Activated CD4-positive, alpha-beta T cell treated with anti-CD3 and anti-CD28 coated beads, Interleukin-2, Interleukin-6, amounts not matched to agents 100 ng/mL and 50 ng/mL, durations not matched to agents 16 hours and 8 hours (primary cell): ENCODE results near the gene YWHAE.
"Not testable (repeated sequence)": the region's sequence is repeated elsewhere in the genome, so short reads cannot be mapped to it uniquely, and the experiment has no call there.

Experiments
- DNase-seq: peaks from one replicate; pipeline ENCODE4 v3.0.0-alpha.2; 2020

YWHAE gene

GRCh38 chr17:1324201-1324771, 75.7 kb downstream of the YWHAE start:
- no peak for DNase-seq

DNA sequence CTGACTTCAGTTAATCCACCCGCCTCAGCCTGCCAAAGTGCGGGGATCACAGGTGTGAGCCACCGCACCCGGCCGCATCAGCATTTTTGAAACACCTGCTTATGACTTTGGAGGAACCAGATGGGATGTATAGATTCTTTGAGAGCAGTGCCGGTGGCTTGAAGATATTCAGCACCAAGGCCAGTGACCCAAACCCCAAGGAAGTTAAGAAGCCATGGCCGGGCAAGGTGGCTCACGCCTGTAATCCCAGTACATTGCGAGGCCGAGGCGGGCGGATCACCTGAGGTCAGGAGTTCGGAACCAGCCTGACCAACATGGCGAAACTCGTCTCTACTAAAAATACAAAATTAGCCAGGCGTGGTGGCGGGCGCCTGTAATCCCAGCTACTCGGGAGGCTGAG, 76.7 kb downstream of the YWHAE start:
- no peak for DNase-seq

DNA sequence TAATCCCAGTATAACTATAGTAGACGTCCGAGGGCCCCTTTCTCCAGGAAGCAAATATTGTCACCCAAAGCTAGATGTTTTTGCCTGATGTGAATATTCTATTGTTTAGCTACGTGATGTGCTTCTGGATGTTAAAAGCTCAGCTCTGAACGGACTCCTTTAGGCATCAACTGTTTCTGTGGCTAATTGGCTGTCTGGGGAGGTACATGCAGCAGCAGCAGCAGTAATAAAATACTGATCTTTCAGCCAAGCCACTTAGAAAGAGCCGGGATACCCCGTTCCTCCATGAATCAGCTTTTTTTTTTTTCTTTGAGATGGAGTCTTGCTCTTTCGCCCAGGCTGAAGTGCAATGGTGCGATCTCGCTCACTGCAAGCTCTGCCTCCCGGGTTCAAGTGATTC, 77.5 kb downstream of the YWHAE start:
- no peak for DNase-seq

DNA sequence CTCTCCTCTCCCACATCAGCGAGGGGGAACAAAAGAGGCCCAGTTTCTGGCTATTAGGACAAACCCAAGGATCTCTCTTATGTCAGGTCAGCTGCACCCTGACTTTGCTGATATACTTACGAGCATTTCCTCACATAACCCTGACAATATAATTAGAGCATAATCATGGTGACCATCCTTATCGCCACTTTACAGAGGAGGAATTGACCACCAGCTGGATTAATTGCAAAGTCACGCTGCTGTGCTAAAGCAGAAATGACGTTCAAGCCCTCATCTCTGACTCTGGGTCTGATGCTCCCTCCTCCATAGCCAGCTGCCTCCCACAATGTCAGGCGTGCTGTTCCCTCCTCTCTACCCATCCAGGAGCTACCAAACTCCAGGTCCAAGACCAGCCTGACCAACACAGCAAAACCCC, 78.0 kb downstream of the YWHAE start:
- DNase-seq, result no peak

GRCh38 chr17:1315891-1316403, 84.1 kb downstream of the YWHAE start:
- no peak for DNase-seq

- DNase-seq, result no peak
Measured at GRCh38 chr17:1315409-1315808, 84.6 kb downstream of the YWHAE start.

DNA sequence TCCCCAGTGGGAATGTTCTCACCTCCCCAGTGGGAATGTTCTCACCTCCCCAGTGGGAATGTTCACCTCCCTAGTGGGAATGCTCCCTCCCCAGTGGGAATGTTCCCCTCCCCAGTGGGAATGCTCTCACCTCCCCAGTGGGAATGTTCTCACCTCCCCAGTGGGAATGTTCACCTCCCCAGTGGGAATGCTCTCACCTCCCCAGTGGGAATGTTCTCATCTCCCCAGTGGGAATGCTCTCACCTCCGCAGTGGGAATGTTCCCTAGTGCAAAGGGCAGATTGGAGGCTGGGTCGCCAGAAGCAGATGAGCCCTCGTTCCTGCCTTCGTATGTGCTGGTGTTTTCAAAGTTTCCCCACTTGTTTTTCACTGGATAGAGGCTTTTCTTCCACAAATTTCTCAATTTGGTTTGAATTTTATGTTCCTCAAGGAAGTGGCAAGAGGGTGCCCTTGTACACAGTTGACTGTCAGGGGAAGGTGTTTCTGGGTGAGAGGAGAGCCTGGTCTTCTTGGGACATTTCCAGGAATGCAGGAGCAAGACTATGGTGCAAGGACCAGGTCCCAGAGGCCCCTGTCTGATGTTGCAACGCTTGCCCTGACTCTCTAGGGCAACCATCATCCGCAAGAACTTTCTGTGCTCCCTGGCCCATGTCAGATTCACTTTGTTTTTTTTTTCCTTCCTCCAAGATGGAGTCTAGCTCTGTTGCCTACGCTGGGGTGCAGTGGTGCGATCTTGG, 86.6 kb downstream of the YWHAE start:
- DNase-seq, result no peak

DNA sequence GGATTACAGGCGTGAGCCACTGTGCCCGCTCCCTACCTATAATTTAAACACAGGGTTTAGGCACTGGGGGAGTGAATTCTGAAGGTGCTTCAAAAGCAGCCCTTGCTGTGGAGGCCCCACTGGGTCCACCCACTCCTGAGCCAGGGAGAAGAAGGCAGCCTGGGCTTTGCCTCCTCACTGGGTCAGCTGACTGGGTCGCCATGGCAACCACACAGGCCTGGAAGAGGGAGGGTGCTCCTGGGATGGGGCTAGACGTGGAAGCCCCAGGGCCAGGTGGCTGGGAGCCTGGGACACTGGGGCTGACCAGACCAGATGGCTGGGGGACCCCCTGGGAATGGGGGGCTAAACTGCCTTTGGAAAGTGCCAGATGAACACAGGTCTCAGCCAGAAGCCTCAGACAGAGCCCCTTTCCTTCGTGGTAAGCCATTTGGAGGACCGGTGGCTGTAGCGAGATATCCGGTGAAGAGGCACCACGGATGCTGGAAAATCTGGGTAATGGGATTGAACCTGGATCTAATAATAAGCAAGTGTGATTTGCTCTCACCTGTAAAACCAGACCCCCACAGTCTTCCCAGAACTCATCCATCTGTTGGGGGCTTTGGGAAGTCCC, 87.7 kb downstream of the YWHAE start:
- DNase-seq, result no peak

DNA sequence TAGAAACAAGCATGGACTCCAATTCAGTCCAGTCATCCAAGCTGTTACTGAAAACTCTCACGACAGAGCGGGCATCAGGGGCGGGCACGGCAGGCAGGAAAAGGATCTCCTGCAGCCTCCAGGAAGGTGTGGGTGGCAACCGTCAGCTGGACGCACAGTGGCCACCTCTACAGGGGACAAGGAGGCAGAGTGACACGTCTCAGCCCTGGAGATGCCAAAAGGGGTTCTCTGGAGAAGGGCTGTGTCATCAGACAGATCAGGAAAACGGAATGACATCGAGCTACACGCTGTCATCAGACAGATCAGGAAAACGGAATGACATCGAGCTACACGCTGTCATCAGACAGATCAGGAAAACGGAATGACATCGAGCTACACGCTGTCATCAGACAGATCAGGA, 92.2 kb downstream of the YWHAE start:
- not testable (repeated sequence) for DNase-seq

GRCh38 chr17:1304962-1305563, 95.0 kb downstream of the YWHAE start:
- no peak for DNase-seq

DNA sequence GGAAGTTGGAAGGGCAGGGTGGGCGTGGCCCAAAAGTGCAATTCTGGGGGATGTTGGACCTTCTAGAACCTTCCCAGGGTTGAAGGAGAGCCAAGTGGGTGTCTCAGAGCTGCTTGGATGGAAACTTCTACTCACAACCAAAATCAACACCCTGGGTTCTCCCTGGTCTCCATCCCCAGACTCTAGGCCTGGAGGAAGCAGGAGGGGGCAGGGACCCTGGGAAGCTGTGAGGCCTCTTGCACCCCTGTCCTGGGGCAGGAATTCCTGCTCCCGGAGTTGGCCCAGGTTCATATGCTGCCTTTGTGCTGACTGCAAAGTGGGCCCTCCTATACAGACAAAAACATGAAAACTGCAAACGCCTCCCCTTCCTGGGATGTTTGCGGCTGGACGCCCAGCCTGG, 95.5 kb downstream of the YWHAE start:
- DNase-seq, result no peak

DNA sequence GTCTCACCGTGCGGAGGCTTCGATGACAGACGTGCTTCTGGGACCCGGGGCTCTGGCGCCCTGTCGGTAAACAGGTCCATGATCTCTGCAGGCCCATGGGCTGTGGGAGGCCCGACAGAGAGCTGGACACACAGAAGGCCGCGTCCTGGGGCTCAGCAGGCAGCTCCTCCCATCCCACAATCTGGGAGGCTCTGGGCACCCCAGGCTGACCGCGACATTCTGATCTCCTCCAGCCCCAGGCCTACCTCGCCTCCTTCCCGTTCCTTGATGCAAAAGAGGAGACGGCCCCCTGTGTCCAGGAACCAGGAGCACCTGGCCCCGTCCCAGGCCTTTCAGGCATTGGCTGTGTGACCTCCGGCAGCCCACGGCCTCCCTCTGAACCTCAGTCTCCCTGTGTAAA, 97.3 kb downstream of the YWHAE start:
- DNase-seq, result no peak

GRCh38 chr17:1301546-1301945, 98.5 kb downstream of the YWHAE start:
- DNase-seq, result no peak

DNA sequence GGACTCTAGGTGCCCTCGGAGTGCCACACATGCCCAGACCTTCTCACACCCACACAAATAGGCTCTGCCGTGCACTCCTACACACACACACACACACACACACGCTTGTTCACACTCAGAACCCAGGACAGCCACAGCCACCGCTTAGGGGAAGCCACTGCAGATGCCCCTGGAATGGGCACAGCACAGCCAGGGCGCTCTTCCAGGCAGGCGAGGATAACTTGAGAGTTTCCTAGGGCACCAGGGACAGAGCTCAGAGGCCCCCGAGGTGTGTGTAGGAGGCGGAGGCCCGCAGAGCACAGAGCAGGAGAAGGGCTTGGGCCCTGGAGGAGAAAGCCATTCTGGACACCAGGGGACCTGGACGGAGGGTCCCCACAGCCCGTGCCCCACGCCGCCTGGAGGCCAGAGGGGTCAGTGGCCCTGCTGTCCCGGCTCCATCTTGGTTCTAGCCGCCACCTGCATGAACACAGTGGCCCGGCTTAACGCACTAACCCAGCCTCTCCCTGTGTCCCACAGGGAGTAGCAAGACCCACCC, 99.6 kb downstream of the YWHAE start:
- DNase-seq, result no peak

DNA sequence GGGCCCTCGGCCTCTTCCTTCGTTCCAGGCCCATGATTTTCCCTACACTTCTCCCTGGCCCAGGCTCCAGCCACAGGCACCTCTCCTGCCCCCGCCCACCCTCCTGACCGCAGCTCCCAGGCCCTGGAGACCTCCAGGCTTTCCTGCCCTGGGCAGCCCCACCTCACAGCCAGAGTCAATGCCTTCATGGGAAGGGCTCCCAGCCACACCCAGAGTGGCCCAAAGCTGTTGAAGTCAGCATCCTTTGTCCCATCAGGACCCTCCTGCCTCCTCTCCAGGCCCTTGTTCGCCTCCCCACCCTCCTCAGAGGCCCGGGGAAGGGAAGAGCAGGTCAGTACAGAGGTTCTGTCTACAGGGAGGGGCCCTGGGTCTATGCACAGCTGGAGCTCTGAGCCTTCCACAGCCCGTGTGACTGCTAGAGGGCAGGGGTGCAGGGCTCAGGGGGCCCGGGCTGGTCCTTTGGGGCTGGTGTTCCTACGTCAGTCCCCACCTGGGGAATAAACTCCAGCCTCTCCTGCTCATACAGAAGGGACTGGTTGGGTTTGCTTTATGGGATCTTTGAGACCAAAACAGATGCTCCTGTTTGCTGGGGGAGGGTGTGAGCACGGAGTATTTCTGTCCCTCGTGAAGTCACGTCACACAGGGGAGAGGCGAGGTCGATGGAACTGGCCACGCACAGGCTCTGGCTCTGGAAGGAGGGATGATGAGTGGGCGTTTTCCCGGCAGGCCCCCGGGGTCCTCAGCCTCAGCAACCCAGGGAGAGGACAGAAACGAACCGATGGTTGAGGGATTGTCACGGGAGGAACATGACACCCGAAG, 100.3 kb downstream of the YWHAE start:
- no peak for DNase-seq

- DNase-seq, result peak; percentile 10
Measured at GRCh38 chr17:1298606-1299005, 101.4 kb downstream of the YWHAE start.
